ENCODE data around the gene EHD3.
A peak's percentile ranks its signal among the peaks of the same experiment; 100 is the strongest.

The EHD3 gene

GRCh38 chr2:31208240-31208639, 25.7 kb upstream of the EHD3 start:
- no peak for TF ChIP-seq CTCF (IDR thresholded peaks at IDR 0.05; ENCODE audit: extremely low read depth, missing control alignments)
- DNase-seq (ENCODE audit: low spot score), result no peak

GRCh38 chr2:31212659-31213600, 21.0 kb upstream of the EHD3 start:
- DNase-seq (ENCODE audit: low spot score), result no peak
- no peak for TF ChIP-seq CTCF (IDR thresholded peaks at IDR 0.05; ENCODE audit: extremely low read depth, missing control alignments)

- DNase-seq (ENCODE audit: low spot score), result no peak
- no peak for TF ChIP-seq CTCF (IDR thresholded peaks at IDR 0.05; ENCODE audit: extremely low read depth, missing control alignments)
Observed at GRCh38 chr2:31213601-31214443, 20.1 kb upstream of the EHD3 start.

- no peak for DNase-seq (ENCODE audit: low spot score)
- no peak for TF ChIP-seq CTCF (IDR thresholded peaks at IDR 0.05; ENCODE audit: extremely low read depth, missing control alignments)
Observed at GRCh38 chr2:31214444-31214915, 19.5 kb upstream of the EHD3 start.

GRCh38 chr2:31216734-31217133, 17.2 kb upstream of the EHD3 start:
- TF ChIP-seq CTCF (IDR thresholded peaks at IDR 0.05; ENCODE audit: extremely low read depth, missing control alignments), result no peak
- DNase-seq (ENCODE audit: low spot score), result peak; percentile 38

- DNase-seq (ENCODE audit: low spot score), result no peak
- no peak for TF ChIP-seq CTCF (IDR thresholded peaks at IDR 0.05; ENCODE audit: extremely low read depth, missing control alignments)
Observed at GRCh38 chr2:31217465-31218200, 16.3 kb upstream of the EHD3 start, which contains the start of gene CAPN14. Gene CAPN14 (minus strand): TSS chr2:31217515. CDS start chr2:31205447, 12,068 bp downstream.

All from GM20000 (cell line).